ENCODE data around the gene FAF1. TPM values are rescaled to one million over a fixed set of nuclear protein-coding genes. Genes with fewer than 3 reads are reported as not detected.

FAF1 gene
- total and polyA plus RNA-seq, 9 of the 15 experiments (the other 6 are each of a cell fraction or from before 2014, with no cell fraction given), result 48.7 to 225 (median 118) TPM

- TF ChIP-seq JUND (IDR thresholded peaks at IDR 0.05; ENCODE audit: borderline replicate concordance, low read depth, low read length) (no peak), JUND (tag; IDR thresholded peaks at IDR 0.05; ENCODE audit: borderline replicate concordance, low read depth, low read length) (no peak), ZC3H11A (IDR thresholded peaks at IDR 0.05; ENCODE audit: low read depth, low read length) (no peak), NCOR1 (IDR thresholded peaks at IDR 0.05) (no peak), CCNT2 (IDR thresholded peaks at IDR 0.05; ENCODE audit: borderline replicate concordance, extremely low read depth, insufficient read length, low read depth, low read length) (no peak), GTF3C2 (IDR thresholded peaks at IDR 0.05; ENCODE audit: borderline replicate concordance, extremely low read depth, insufficient read length) (no peak), PRMT5 (CRISPR knock-in tag; IDR thresholded peaks at IDR 0.05) (no peak), ZNF766 (CRISPR knock-in tag; conservative IDR thresholded peaks at IDR 0.05) (no peak), GATAD2B (IDR thresholded peaks at IDR 0.05; ENCODE audit: borderline replicate concordance) (no peak), CSDE1 (IDR thresholded peaks at IDR 0.05) (peak; percentile 33 to 84; a peak in 2 of 4 replicates), ARID1B (IDR thresholded peaks at IDR 0.05) (peak; percentile 59), ZFP36 (IDR thresholded peaks at IDR 0.05; ENCODE audit: low read depth, low read length, partially characterized antibody) (no peak), ATF2 (CRISPR knock-in tag; IDR thresholded peaks at IDR 0.05) (no peak), KLF6 (CRISPR knock-in tag; IDR thresholded peaks at IDR 0.05; ENCODE audit: borderline replicate concordance) (no peak), ZEB2 (IDR thresholded peaks at IDR 0.05) (no peak; the same call in 1 of the 2 replicates), ZNF780A (CRISPR knock-in tag; IDR thresholded peaks at IDR 0.05) (no peak), FOXP1 (CRISPR knock-in tag; IDR thresholded peaks at IDR 0.05) (no peak), ZMIZ1 (IDR thresholded peaks at IDR 0.05; ENCODE audit: low read depth in 2 of 2, low read length in 2 of 2) (no peak), SNRNP70 (optimal IDR thresholded peaks at IDR 0.05; ENCODE audit: low read depth, low read length) (no peak)
Observed at GRCh38 chr1:50959303-50959912, 659 bp downstream of the FAF1 start (continued).

Measured in K562 (cell line).